ENCODE results near the gene WDR33.
"Not testable (repeated sequence)": the region's sequence is repeated elsewhere in the genome, so short reads cannot be mapped to it uniquely, and the experiment has no call there.

The WDR33 gene

DNA sequence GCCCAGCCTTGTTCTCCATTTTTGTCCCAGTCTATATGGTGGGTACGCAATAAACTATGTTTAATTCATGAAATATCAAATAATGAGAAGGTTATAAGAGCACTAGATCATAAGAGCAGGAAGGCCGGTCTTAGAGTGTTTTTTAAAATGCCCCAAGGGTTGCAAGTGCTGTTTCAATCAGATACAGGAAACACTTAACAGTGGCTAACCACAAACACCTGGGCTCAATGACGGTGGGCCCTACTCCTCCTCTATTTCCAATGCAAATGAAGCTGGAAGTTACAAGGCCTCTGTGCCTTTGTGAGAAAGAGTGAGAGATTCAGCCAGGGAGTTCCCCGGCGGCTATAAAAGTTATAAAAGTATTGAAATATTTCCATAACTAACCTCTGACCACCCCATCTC lies 18.9 kb upstream of the WDR33 start:
- H3K4me1 ChIP-seq (ENCODE audit: low read length): peaks cover 47% of the 10 kb centered on the region
- no peaks in the 10 kb centered on the region for H3K9me3 ChIP-seq (replicated peaks; ENCODE audit: insufficient read depth, low read length)
- H3K27ac ChIP-seq (ENCODE audit: low read length): peak overlapping the region; percentile 94
- H3K79me2 ChIP-seq (ENCODE audit: low read length): no peaks in the 10 kb centered on the region
- H2AFZ ChIP-seq (ENCODE audit: low read length): peak overlapping the region; percentile 70; the same call in 1 of the 2 replicates
- H3F3A ChIP-seq (ENCODE audit: insufficient read depth, low read length): peaks cover 25% of the 10 kb centered on the region
- DNase-seq: peak; percentile 99
- H3K9ac ChIP-seq (ENCODE audit: low read length): peak overlapping the region; percentile 81
- no peaks in the 10 kb centered on the region for H3K36me3 ChIP-seq (replicated peaks; ENCODE audit: insufficient read depth, low read length)
- H3K9me2 ChIP-seq (replicated peaks; ENCODE audit: insufficient read depth, low read length): no peaks in the 10 kb centered on the region
- H4K20me1 ChIP-seq (ENCODE audit: insufficient read depth, low read length): no peaks in the 10 kb centered on the region
- TF ChIP-seq, protein P1, sequence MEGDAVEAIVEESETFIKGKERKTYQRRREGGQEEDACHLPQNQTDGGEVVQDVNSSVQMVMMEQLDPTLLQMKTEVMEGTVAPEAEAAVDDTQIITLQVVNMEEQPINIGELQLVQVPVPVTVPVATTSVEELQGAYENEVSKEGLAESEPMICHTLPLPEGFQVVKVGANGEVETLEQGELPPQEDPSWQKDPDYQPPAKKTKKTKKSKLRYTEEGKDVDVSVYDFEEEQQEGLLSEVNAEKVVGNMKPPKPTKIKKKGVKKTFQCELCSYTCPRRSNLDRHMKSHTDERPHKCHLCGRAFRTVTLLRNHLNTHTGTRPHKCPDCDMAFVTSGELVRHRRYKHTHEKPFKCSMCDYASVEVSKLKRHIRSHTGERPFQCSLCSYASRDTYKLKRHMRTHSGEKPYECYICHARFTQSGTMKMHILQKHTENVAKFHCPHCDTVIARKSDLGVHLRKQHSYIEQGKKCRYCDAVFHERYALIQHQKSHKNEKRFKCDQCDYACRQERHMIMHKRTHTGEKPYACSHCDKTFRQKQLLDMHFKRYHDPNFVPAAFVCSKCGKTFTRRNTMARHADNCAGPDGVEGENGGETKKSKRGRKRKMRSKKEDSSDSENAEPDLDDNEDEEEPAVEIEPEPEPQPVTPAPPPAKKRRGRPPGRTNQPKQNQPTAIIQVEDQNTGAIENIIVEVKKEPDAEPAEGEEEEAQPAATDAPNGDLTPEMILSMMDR (IDR thresholded peaks at IDR 0.05; ENCODE audit: low read length): no peak
- TF ChIP-seq EZH2phosphoT487 (IDR thresholded peaks at IDR 0.05; ENCODE audit: low read length) (no peak), EZH2 (optimal IDR thresholded peaks at IDR 0.05; ENCODE audit: low read depth, low read length) (no peak)
- peak overlapping the region; percentile 42 for H3K4me3 ChIP-seq (ENCODE audit: low read length)
- no peaks in the 10 kb centered on the region for H3K27me3 ChIP-seq (replicated peaks; ENCODE audit: insufficient read depth, low read length)
- peak overlapping the region; percentile 75 for H3K4me2 ChIP-seq (ENCODE audit: low read depth, low read length)

DNA sequence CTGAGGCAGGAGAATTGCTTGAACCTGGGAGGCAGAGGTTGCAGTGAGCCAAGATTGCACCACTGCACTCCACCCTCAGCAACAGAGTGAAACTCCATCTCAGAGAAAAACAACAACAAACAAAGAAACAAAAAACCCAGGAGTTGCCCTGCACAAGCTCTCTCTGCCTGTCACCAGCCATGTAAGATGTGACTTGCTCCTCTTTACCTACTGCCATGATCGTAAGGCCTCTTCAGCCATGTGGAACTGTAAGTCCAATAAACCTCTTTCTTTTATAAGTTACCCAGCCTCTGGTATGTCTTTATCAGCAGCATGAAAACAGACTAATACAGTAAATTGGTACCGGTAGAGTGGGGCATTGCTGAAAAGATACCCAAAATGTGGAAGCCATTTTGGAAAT lies 15.7 kb upstream of the WDR33 start:
- not testable (repeated sequence) for H3K9me3 ChIP-seq (replicated peaks; ENCODE audit: insufficient read depth, low read length); H3K27me3 ChIP-seq (replicated peaks; ENCODE audit: insufficient read depth, low read length)

DNA sequence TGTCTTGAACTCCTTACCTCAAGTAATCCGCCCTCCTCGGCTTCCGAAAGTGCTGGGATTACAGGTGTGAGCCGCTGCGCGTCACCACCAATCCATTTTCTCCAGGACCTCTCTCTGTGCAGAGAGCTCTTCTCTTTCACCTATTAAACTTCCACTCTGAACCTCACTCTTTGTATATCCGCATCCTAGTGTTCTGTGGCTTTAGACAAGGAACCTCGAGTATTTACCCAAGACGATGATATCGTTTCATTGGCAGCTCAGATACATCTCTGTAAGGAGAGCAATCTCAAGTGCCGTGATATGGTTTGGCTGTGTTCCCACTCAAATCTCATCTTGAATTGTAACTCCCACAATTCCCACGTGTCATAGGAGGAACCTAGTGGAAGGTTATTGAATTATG lies 15.1 kb upstream of the WDR33 start:
- Histone ChIP-seq H3K79me2 (ENCODE audit: low read length) (no peaks in the 10 kb centered on the region), H3K9ac (ENCODE audit: low read length) (no peak overlapping the region), H3K9me2 (replicated peaks; ENCODE audit: insufficient read depth, low read length) (no peaks in the 10 kb centered on the region), H3K4me3 (ENCODE audit: low read length) (no peak overlapping the region), H3K27me3 (replicated peaks; ENCODE audit: insufficient read depth, low read length) (no peaks in the 10 kb centered on the region), H3F3A (ENCODE audit: insufficient read depth, low read length) (peaks cover 25% of the 10 kb centered on the region), H3K9me3 (replicated peaks; ENCODE audit: insufficient read depth, low read length) (no peaks in the 10 kb centered on the region), H3K4me2 (ENCODE audit: low read depth, low read length) (no peak overlapping the region), H3K36me3 (replicated peaks; ENCODE audit: insufficient read depth, low read length) (no peaks in the 10 kb centered on the region), H2AFZ (ENCODE audit: low read length) (no peak overlapping the region), H3K4me1 (ENCODE audit: low read length) (peaks cover 24% of the 10 kb centered on the region), H3K27ac (ENCODE audit: low read length) (no peak overlapping the region), H4K20me1 (ENCODE audit: insufficient read depth, low read length) (no peaks in the 10 kb centered on the region)
- no peak for DNase-seq
- TF ChIP-seq EZH2phosphoT487 (IDR thresholded peaks at IDR 0.05; ENCODE audit: low read length) (no peak), EZH2 (optimal IDR thresholded peaks at IDR 0.05; ENCODE audit: low read depth, low read length) (no peak)
- TF ChIP-seq, protein P1 (IDR thresholded peaks at IDR 0.05; ENCODE audit: low read length): no peak

More for the DNA sequence above, 15.7 kb upstream of the WDR33 start:
- not testable (repeated sequence) for H2AFZ ChIP-seq (ENCODE audit: low read length); DNase-seq; H3K36me3 ChIP-seq (replicated peaks; ENCODE audit: insufficient read depth, low read length); H3K27ac ChIP-seq (ENCODE audit: low read length); H3K4me2 ChIP-seq (ENCODE audit: low read depth, low read length); H3K9me2 ChIP-seq (replicated peaks; ENCODE audit: insufficient read depth, low read length); H3K9ac ChIP-seq (ENCODE audit: low read length); H4K20me1 ChIP-seq (ENCODE audit: insufficient read depth, low read length); H3K79me2 ChIP-seq (ENCODE audit: low read length); H3K4me3 ChIP-seq (ENCODE audit: low read length)
- peaks cover 25% of the 10 kb centered on the region for H3F3A ChIP-seq (ENCODE audit: insufficient read depth, low read length)
- H3K4me1 ChIP-seq (ENCODE audit: low read length): peaks cover 31% of the 10 kb centered on the region

DNA sequence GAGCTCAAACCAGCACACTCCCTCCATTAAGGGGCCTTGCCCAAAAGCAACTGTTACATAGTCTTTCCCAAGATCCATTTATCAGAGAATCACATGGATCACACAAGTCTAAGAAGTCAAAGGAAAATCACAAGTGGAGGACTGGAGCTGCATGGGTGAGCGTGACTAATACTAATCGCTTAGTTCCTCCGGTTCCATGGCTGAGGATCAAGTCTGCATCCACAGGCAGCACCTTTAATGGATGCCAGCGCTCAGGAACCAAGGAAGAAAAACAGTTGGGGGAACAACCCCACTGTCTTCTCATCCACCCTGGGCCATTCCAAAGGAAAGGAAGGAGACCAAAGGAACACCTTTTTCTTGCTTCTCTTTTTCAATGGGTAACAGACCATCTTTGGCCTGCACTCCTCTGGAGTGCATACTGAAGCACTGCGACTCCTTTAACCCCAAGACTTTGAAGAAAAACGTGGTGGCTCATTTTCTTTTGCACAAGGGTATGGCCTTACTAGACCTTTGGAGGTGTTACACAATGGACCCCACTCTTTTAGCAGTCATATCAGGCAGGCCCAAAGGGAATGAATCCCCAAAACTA lies 9.2 kb upstream of the WDR33 start:
- no peak overlapping the region for H3K4me3 ChIP-seq (ENCODE audit: low read length)
- no peaks in the 10 kb centered on the region for H3F3A ChIP-seq (ENCODE audit: insufficient read depth, low read length)
- no peak overlapping the region for H3K4me2 ChIP-seq (ENCODE audit: low read depth, low read length)
- no peaks in the 10 kb centered on the region for H3K9me2 ChIP-seq (replicated peaks; ENCODE audit: insufficient read depth, low read length)
- H3K27me3 ChIP-seq (replicated peaks; ENCODE audit: insufficient read depth, low read length): no peaks in the 10 kb centered on the region
- H4K20me1 ChIP-seq (ENCODE audit: insufficient read depth, low read length): no peaks in the 10 kb centered on the region
- no peak overlapping the region for H3K9ac ChIP-seq (ENCODE audit: low read length)
- H3K27ac ChIP-seq (ENCODE audit: low read length): no peak overlapping the region
- no peaks in the 10 kb centered on the region for H3K36me3 ChIP-seq (replicated peaks; ENCODE audit: insufficient read depth, low read length)
- no peak for DNase-seq
- no peaks in the 10 kb centered on the region for H3K4me1 ChIP-seq (ENCODE audit: low read length)
- no peak overlapping the region for H2AFZ ChIP-seq (ENCODE audit: low read length)
- TF ChIP-seq EZH2phosphoT487 (IDR thresholded peaks at IDR 0.05; ENCODE audit: low read length) (no peak), EZH2 (optimal IDR thresholded peaks at IDR 0.05; ENCODE audit: low read depth, low read length) (no peak)
- TF ChIP-seq, protein P1 (IDR thresholded peaks at IDR 0.05; ENCODE audit: low read length): no peak
- H3K79me2 ChIP-seq (ENCODE audit: low read length): no peaks in the 10 kb centered on the region
- 0 out of 2 replicates have a peak, but pooled peaks cover 3% of the 10 kb centered on the region for H3K9me3 ChIP-seq (replicated peaks; ENCODE audit: insufficient read depth, low read length)
